K562 (cell line): ENCODE measurements around the gene KIF26A. TPM values are rescaled to one million over a fixed set of nuclear protein-coding genes. Genes with fewer than 3 reads are reported as not detected.

ENCODE experiments used
- ATAC-seq: fragments of 200-7000 bp; cut with Tn5 transposase; 3 replicates; pipeline ENCODE4 v1.9.1; 2020; ENCODE audit warnings: moderate library complexity
- BruUV-seq: library from RNA; stranded (reverse); fragments of 400-500 nt; replicated peaks from 2 replicates; lab custom pipeline; 2021; lab: Mats Ljungman, UMichigan
- CTCF ChIA-PET: fragments of 300-600 bp; formaldehyde crosslinking; extraction: SDS; loops from one replicate; lab custom pipeline; 2021; ENCODE audit warnings: low intra/inter-chr PET ratio; lab: Yijun Ruan, JAX
- POLR2A ChIA-PET: fragments of 300-600, 350-650 bp; sonication (Branson Sonifier 250); formaldehyde crosslinking; extraction: SDS; loops from one replicate; lab custom pipeline; 2021; ENCODE audit warnings: antibody characterized with exemption, inconsistent platforms; lab: Yijun Ruan, JAX
- DNase-seq, 4 experiments: peaks; one replicate each; pipeline versions ENCODE4 v3.0.0 to v3.0.0-alpha.2; 2011 to 2018; ENCODE audit warnings: low spot score in 3 of 4, mixed read lengths in 3 of 4; ENCODE audit errors: extremely low read depth in 1 of 4
- FAIRE-seq: peaks from 2 replicates; lab custom pipeline; 2011; peaks lifted over from hg19 to GRCh38; lab: Jason Lieb, UNC
- H2AFZ ChIP-seq: 2 replicates; pipeline ENCODE4 v1.6.0; 2011; ENCODE audit warnings: low read depth, low read length, control low read depth, inconsistent platforms
- H3K27ac ChIP-seq: fragments of 200-600 bp; 3 replicates; pipeline ENCODE4 v1.8.0; 2011; ENCODE audit warnings: low read depth, mild to moderate bottlenecking, control low read depth, inconsistent platforms, low read length, moderate library complexity, mixed read lengths; ENCODE audit errors: extremely low read depth
- H3K27me3 ChIP-seq, 2 experiments: fragments of 300-600 bp in 1 of 2; 2 replicates in 1 of 2; 3 replicates in 1 of 2; pipeline versions ENCODE4 v1.6.0 to v1.8.0; 2011; ENCODE audit warnings: inconsistent platforms in 2 of 2, low read length in 2 of 2, mild to moderate bottlenecking in 1 of 2, mixed read lengths in 1 of 2, moderate library complexity in 1 of 2; ENCODE audit not compliant: control insufficient read depth in 2 of 2, insufficient read depth in 2 of 2
- H3K36me3 ChIP-seq: fragments of 300-600 bp; 3 replicates; pipeline ENCODE4 v1.8.0; 2011; ENCODE audit warnings: mild to moderate bottlenecking, low read length, inconsistent platforms; ENCODE audit not compliant: control insufficient read depth, insufficient read depth
- H3K4me1 ChIP-seq, 2 experiments: fragments of 200-600 bp in 1 of 2; replicated peaks in 1 of 2; 2 replicates in 1 of 2; 3 replicates in 1 of 2; pipeline versions ENCODE4 v1.5.1 to v1.8.0; 2011; ENCODE audit warnings: inconsistent platforms in 2 of 2, low read length in 2 of 2, mild to moderate bottlenecking in 1 of 2, mixed read lengths in 1 of 2, moderate library complexity in 1 of 2; ENCODE audit not compliant: control insufficient read depth in 2 of 2, insufficient read depth in 2 of 2
- H3K4me2 ChIP-seq: 2 replicates; pipeline ENCODE4 v1.6.1; 2011; ENCODE audit warnings: low read length, control low read depth, inconsistent platforms, mixed read lengths; ENCODE audit not compliant: insufficient read depth
- H3K4me3 ChIP-seq: fragments of 200-600 bp; sonication (generic), shearing (Covaris generic); 2 replicates; pipeline ENCODE4 v1.5.1; 2016; ENCODE audit warnings: control low read depth, inconsistent platforms
- H3K79me2 ChIP-seq: fragments of 200-600 bp; 3 replicates; pipeline ENCODE4 v1.8.0; 2011; ENCODE audit warnings: low read length, inconsistent platforms; ENCODE audit not compliant: control insufficient read depth, insufficient read depth
- H3K9ac ChIP-seq, 2 experiments: 2 replicates each; pipeline versions ENCODE4 v1.6.0 to v1.6.1; 2011; ENCODE audit warnings: low read depth in 2 of 2, low read length in 2 of 2, control low read depth in 1 of 2, inconsistent platforms in 1 of 2, mild to moderate bottlenecking in 1 of 2, mixed read lengths in 1 of 2; ENCODE audit not compliant: insufficient read depth in 1 of 2
- H3K9me1 ChIP-seq: one replicate; pipeline ENCODE4 v1.6.0; 2011; ENCODE audit warnings: inconsistent platforms, mild to moderate bottlenecking, low read length, moderate library complexity; ENCODE audit not compliant: control insufficient read depth, insufficient read depth
- H3K9me3 ChIP-seq: replicated peaks from 2 replicates; pipeline ENCODE4 v1.5.1; 2011; ENCODE audit warnings: low read depth, low read length, inconsistent platforms; ENCODE audit not compliant: control insufficient read depth, insufficient read depth
- H4K20me1 ChIP-seq: replicated peaks from 2 replicates; pipeline ENCODE4 v1.6.1; 2011; ENCODE audit warnings: low read length, inconsistent platforms, mixed read lengths; ENCODE audit not compliant: control insufficient read depth, insufficient read depth
- ESRRA ChIP-seq: fragments of 450-650 bp; IDR thresholded peaks from 2 replicates; pipeline ENCODE4 v1.6.1; 2014; ENCODE audit warnings: low read depth, mild to moderate bottlenecking, moderate library complexity, borderline replicate concordance
- RAD51 ChIP-seq: fragments of 450-650 bp; IDR thresholded peaks from 2 replicates; pipeline ENCODE4 v1.7.1; 2016; ENCODE audit warnings: low read depth, mild to moderate bottlenecking, borderline replicate concordance
- USF1 ChIP-seq: sonication (generic); formaldehyde crosslinking; IDR thresholded peaks from 2 replicates; pipeline ENCODE4 v1.9.0; 2022; ENCODE audit warnings: mild to moderate bottlenecking, missing genetic modification reagents
- ZBED1 ChIP-seq: IDR thresholded peaks from 2 replicates; pipeline ENCODE4 v1.6.1; 2014
- ZC3H4 ChIP-seq: sonication (generic); formaldehyde crosslinking; IDR thresholded peaks from 2 replicates; pipeline ENCODE4 v1.9.0; 2021; ENCODE audit warnings: missing genetic modification reagents, borderline replicate concordance
- ZNF274 ChIP-seq: IDR thresholded peaks from 2 replicates; pipeline ENCODE4 v1.6.1; 2011; ENCODE audit warnings: low read depth, mild to moderate bottlenecking, low read length, moderate library complexity, borderline replicate concordance
- ZNF766 ChIP-seq: fragments of 200-800 bp; sonication (Bioruptor generic); conservative IDR thresholded peaks from 2 replicates; pipeline ENCODE4 v1.6.1; 2016; ENCODE audit warnings: missing genetic modification characterization, missing compliant biosample characterization
- WGBS: fragments of 100-300 bp; shearing (Covaris generic); methylation state at CpG from one replicate; pipeline ENCODE4 v1.1.6; 2016; ENCODE audit warnings: low coverage, mixed read lengths; ENCODE audit not compliant: insufficient coverage; ENCODE audit errors: missing lambda C conversion rate; 5-methylcytosine and 5-hydroxymethylcytosine counted together
- in situ Hi-C: fragments of 300-500 bp; cut with MboI; formaldehyde crosslinking; loops from 4 replicates; pipeline ENCODE4 v1.15.0; 2018; ENCODE audit warnings: inconsistent platforms, mixed read lengths
- intact Hi-C: fragments of 100-400 bp; cut with micrococcal nuclease; formaldehyde crosslinking; loops from 2 replicates; pipeline ENCODE4 v1.14.2; 2022
- polyA plus RNA-seq, 8 experiments: library from polyadenylated mRNA; depleted of rRNA in 4 of 8; stranded (reverse) in 5 of 8; unstranded in 3 of 8; fragments of >200 nt; fragmentation: Nextera tagmentation in 2 of 8; fragmentation: Illumina TruSeq in 1 of 8; extraction: Ambion mirVana in 2 of 8; extraction: Trizol in 1 of 8; gene quantifications; 2 replicates each; pipeline versions ENCODE4 v1.2.1 to v1.2.3, GENCODE V29; 2011 to 2014; ENCODE audit warnings: inconsistent platforms in 1 of 8, missing spikeins in 1 of 8
- total RNA-seq, 7 experiments: library from RNA; depleted of rRNA in 6 of 7; stranded (reverse); fragments of >200 nt in 6 of 7; fragmentation: Illumina TruSeq in 2 of 7; extraction: Trizol in 2 of 7; gene quantifications; 2 replicates each; pipeline versions ENCODE4 v1.2.1 to v1.2.3, GENCODE V29; 2011 to 2021; ENCODE audit warnings: low replicate concordance in 1 of 7
- TF ChIP-seq, protein P1 (sequence below): fragments of 200-800 bp; sonication (Bioruptor generic); IDR thresholded peaks from 2 replicates; pipeline ENCODE4 v1.6.1; 2016; ENCODE audit warnings: missing genetic modification characterization, missing compliant biosample characterization

The KIF26A gene
- total and polyA plus RNA-seq, 9 of the 15 experiments (the other 6 are each of a cell fraction or from before 2014, with no cell fraction given), result 0.04 TPM; not detected in 8

GRCh38 chr14:104213301-104214034 lies 75.1 kb downstream of the KIF26A start:
- ChIA-PET CTCF (no interaction called here), POLR2A (no interaction called here)
- Histone ChIP-seq H3K4me3 (no peak overlapping the region), H3K27ac (no peak overlapping the region), H3K36me3 (no peaks in the 10 kb centered on the region), H3K4me2 (no peak overlapping the region), H3K4me1 (no peaks in the 10 kb centered on the region; a peak in 1 of 5 replicates), H4K20me1 (no peaks in the 10 kb centered on the region), H3K9ac (no peak overlapping the region), H3K27me3 (peaks cover 0 to 13% of the 10 kb centered on the region in 2 experiments; a peak in 2 of 5 replicates), H3K79me2 (no peaks in the 10 kb centered on the region), H3K9me3 (no peaks in the 10 kb centered on the region), H3K9me1 (no peaks in the 10 kb centered on the region), H2AFZ (no peak overlapping the region)
- no peak for TF ChIP-seq ZC3H4
- in situ Hi-C loops, result no loop called here
- no peak for ATAC-seq
- BruUV-seq, result no TSS peak
- no peak for FAIRE-seq
- intact Hi-C loops, result no loop called here
- WGBS, result 2% methylated on average over 28 of the region's 30 CpGs
- no peak for DNase-seq

GRCh38 chr14:104214431-104215218 lies 76.2 kb downstream of the KIF26A start:
- no peak overlapping the region for H3K4me2 ChIP-seq
- no TSS peak for BruUV-seq
- H3K9ac ChIP-seq, result no peak overlapping the region
- CTCF ChIA-PET, result no interaction called here
- FAIRE-seq, result no peak
- TF ChIP-seq ZNF274, result no peak
- no peak for TF ChIP-seq ZNF766 (CRISPR knock-in tag)
- TF ChIP-seq, protein P1, sequence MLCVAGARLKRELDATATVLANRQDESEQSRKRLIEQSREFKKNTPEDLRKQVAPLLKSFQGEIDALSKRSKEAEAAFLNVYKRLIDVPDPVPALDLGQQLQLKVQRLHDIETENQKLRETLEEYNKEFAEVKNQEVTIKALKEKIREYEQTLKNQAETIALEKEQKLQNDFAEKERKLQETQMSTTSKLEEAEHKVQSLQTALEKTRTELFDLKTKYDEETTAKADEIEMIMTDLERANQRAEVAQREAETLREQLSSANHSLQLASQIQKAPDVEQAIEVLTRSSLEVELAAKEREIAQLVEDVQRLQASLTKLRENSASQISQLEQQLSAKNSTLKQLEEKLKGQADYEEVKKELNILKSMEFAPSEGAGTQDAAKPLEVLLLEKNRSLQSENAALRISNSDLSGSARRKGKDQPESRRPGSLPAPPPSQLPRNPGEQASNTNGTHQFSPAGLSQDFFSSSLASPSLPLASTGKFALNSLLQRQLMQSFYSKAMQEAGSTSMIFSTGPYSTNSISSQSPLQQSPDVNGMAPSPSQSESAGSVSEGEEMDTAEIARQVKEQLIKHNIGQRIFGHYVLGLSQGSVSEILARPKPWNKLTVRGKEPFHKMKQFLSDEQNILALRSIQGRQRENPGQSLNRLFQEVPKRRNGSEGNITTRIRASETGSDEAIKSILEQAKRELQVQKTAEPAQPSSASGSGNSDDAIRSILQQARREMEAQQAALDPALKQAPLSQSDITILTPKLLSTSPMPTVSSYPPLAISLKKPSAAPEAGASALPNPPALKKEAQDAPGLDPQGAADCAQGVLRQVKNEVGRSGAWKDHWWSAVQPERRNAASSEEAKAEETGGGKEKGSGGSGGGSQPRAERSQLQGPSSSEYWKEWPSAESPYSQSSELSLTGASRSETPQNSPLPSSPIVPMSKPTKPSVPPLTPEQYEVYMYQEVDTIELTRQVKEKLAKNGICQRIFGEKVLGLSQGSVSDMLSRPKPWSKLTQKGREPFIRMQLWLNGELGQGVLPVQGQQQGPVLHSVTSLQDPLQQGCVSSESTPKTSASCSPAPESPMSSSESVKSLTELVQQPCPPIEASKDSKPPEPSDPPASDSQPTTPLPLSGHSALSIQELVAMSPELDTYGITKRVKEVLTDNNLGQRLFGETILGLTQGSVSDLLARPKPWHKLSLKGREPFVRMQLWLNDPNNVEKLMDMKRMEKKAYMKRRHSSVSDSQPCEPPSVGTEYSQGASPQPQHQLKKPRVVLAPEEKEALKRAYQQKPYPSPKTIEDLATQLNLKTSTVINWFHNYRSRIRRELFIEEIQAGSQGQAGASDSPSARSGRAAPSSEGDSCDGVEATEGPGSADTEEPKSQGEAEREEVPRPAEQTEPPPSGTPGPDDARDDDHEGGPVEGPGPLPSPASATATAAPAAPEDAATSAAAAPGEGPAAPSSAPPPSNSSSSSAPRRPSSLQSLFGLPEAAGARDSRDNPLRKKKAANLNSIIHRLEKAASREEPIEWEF (CRISPR knock-in tag), result no peak
- TF ChIP-seq ESRRA, result no peak
- no peak for TF ChIP-seq ZBED1
- no peak for TF ChIP-seq USF1
- no peak for TF ChIP-seq RAD51
- no peak for DNase-seq
- no peaks in the 10 kb centered on the region for H4K20me1 ChIP-seq
- H3K27me3 ChIP-seq, result peaks cover 0 to 18% of the 10 kb centered on the region in 2 experiments; a peak in 2 of 5 replicates
- 2% methylated on average over 7 of the region's 7 CpGs for WGBS
- no peak overlapping the region for H3K4me3 ChIP-seq
- no peaks in the 10 kb centered on the region; a peak in 1 of 5 replicates for H3K4me1 ChIP-seq
- POLR2A ChIA-PET, result no interaction called here
- no peaks in the 10 kb centered on the region for H3K9me3 ChIP-seq
- no peaks in the 10 kb centered on the region for H3K36me3 ChIP-seq
- no peaks in the 10 kb centered on the region for H3K9me1 ChIP-seq
- no peak overlapping the region for H2AFZ ChIP-seq
- ATAC-seq, result no peak
- in situ Hi-C loops, result no loop called here
- H3K27ac ChIP-seq, result no peak overlapping the region
- no peaks in the 10 kb centered on the region for H3K79me2 ChIP-seq
- intact Hi-C loops, result no loop called here
